ENCODE results near the gene ZNF3.

GRCh38 chr7:100081535-100082102 is at the start of gene ZNF3:
- TF ChIP-seq CTCF (IDR thresholded peaks at IDR 0.05), result peak in 1 of 3 donors; percentile 90
- TF ChIP-seq POLR2A (IDR thresholded peaks at IDR 0.05), result peak in 1 of 2 donors; percentile 6
